BLaER1 treated with 17β-estradiol and CSF1 and Interleukin-3, amounts not matched to agents 10 nM and 100 nM (cell line): Measurements from ENCODE around the gene IQCK.
A peak's percentile ranks its signal among the peaks of the same experiment; 100 is the strongest.

Experiments
- H3K27ac ChIP-seq, 11 experiments: shearing (Covaris generic); formaldehyde crosslinking; 2 replicates each; pipeline ENCODE4 v1.8.1; 2022
- H3K27me3 ChIP-seq, 11 experiments: shearing (Covaris generic); formaldehyde crosslinking; 2 replicates each; pipeline ENCODE4 v1.8.1; 2022
- H3K36me3 ChIP-seq, 11 experiments: shearing (Covaris generic); formaldehyde crosslinking; 2 replicates each; pipeline ENCODE4 v1.8.1; 2022
- H3K4me1 ChIP-seq, 10 experiments: shearing (Covaris generic); formaldehyde crosslinking; 2 replicates each; pipeline ENCODE4 v1.8.1; 2022
- H3K4me2 ChIP-seq, 11 experiments: shearing (Covaris generic); formaldehyde crosslinking; 2 replicates each; pipeline ENCODE4 v1.8.1; 2022
- H3K4me3 ChIP-seq, 10 experiments: shearing (Covaris generic); formaldehyde crosslinking; 2 replicates each; pipeline ENCODE4 v1.8.1; 2022
- H3K9ac ChIP-seq, 11 experiments: shearing (Covaris generic); formaldehyde crosslinking; 2 replicates each; pipeline ENCODE4 v1.8.1; 2022
- H3K9me3 ChIP-seq, 11 experiments: shearing (Covaris generic); formaldehyde crosslinking; replicated peaks in 1 of 11; 2 replicates each; pipeline ENCODE4 v1.8.1; 2022
- H4K20me1 ChIP-seq, 11 experiments: shearing (Covaris generic); formaldehyde crosslinking; 2 replicates each; pipeline ENCODE4 v1.8.1; 2022
- Cebpa-rat ChIP-seq, 11 experiments: shearing (Covaris generic); IDR thresholded peaks; 2 replicates each; pipeline ENCODE4 v1.8.1; 2022

IQCK gene

GRCh38 chr16:19833176-19833575 lies 115.1 kb downstream of the IQCK start:
- no peak overlapping the region for H3K27ac ChIP-seq

GRCh38 chr16:19833581-19833980 lies 115.5 kb downstream of the IQCK start:
- no peak overlapping the region for H3K27ac ChIP-seq
- no peak for TF ChIP-seq Cebpa-rat (IDR thresholded peaks at IDR 0.05)
- H3K9ac ChIP-seq: no peak overlapping the region
- H3K27me3 ChIP-seq: no peaks in the 10 kb centered on the region
- H3K9me3 ChIP-seq: no peaks in the 10 kb centered on the region
- H3K4me3 ChIP-seq: no peak overlapping the region
- no peaks in the 10 kb centered on the region for H3K4me1 ChIP-seq
- H3K36me3 ChIP-seq: no peaks in the 10 kb centered on the region; a peak in 1 of 22 replicates
- H4K20me1 ChIP-seq: no peaks in the 10 kb centered on the region
- H3K4me2 ChIP-seq: no peak overlapping the region

More at GRCh38 chr16:19833176-19833575, 115.1 kb downstream of the IQCK start:
- no peak overlapping the region for H3K9ac ChIP-seq
- no peaks in the 10 kb centered on the region for H4K20me1 ChIP-seq
- H3K4me2 ChIP-seq: no peak overlapping the region
- H3K27me3 ChIP-seq: no peaks in the 10 kb centered on the region
- no peaks in the 10 kb centered on the region for H3K9me3 ChIP-seq
- H3K4me1 ChIP-seq: no peaks in the 10 kb centered on the region
- TF ChIP-seq Cebpa-rat (IDR thresholded peaks at IDR 0.05): no peak
- no peak overlapping the region for H3K4me3 ChIP-seq
- H3K36me3 ChIP-seq: no peaks in the 10 kb centered on the region; a peak in 1 of 22 replicates

DNA sequence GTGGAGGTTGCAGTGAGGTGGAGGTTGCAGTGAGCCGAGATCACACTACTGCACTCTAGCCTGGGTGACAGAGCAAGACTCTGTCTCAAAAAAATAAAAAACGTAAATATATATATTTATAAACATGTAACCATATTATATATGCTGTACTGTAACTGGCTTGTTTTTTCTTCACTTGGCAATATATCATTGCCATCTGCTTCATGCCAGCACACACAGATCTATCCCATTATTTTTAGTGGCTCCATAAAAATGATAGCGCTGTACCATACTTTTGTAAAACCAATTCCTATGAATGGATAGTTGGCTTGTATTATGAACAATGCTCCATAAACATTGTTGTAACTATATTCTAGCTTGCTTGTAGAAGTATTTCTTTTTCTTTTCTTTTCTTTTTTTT lies 117.1 kb downstream of the IQCK start:
- no peak overlapping the region for H3K27ac ChIP-seq
- no peaks in the 10 kb centered on the region for H3K9me3 ChIP-seq
- TF ChIP-seq Cebpa-rat (IDR thresholded peaks at IDR 0.05): no peak
- H3K4me3 ChIP-seq: no peak overlapping the region
- H3K27me3 ChIP-seq: no peaks in the 10 kb centered on the region
- H3K9ac ChIP-seq: no peak overlapping the region
- H4K20me1 ChIP-seq: no peaks in the 10 kb centered on the region; a peak in 1 of 22 replicates
- no peaks in the 10 kb centered on the region; a peak in 1 of 22 replicates for H3K36me3 ChIP-seq
- H3K4me1 ChIP-seq: no peaks in the 10 kb centered on the region
- H3K4me2 ChIP-seq: no peak overlapping the region

- H3K27ac ChIP-seq: no peak overlapping the region
- H4K20me1 ChIP-seq: no peaks in the 10 kb centered on the region; a peak in 1 of 22 replicates
- no peaks in the 10 kb centered on the region for H3K36me3 ChIP-seq
- TF ChIP-seq Cebpa-rat (IDR thresholded peaks at IDR 0.05): no peak
- peaks cover 0 to 5% (median 0%) of the 10 kb centered on the region in 10 experiments; a peak in 2 of 20 replicates for H3K4me1 ChIP-seq
- H3K9ac ChIP-seq: no peak overlapping the region
- no peaks in the 10 kb centered on the region for H3K27me3 ChIP-seq
- no peaks in the 10 kb centered on the region for H3K9me3 ChIP-seq
- H3K4me3 ChIP-seq: no peak overlapping the region
- no peak overlapping the region for H3K4me2 ChIP-seq
Observed at GRCh38 chr16:19835968-19836421, 117.9 kb downstream of the IQCK start.

DNA sequence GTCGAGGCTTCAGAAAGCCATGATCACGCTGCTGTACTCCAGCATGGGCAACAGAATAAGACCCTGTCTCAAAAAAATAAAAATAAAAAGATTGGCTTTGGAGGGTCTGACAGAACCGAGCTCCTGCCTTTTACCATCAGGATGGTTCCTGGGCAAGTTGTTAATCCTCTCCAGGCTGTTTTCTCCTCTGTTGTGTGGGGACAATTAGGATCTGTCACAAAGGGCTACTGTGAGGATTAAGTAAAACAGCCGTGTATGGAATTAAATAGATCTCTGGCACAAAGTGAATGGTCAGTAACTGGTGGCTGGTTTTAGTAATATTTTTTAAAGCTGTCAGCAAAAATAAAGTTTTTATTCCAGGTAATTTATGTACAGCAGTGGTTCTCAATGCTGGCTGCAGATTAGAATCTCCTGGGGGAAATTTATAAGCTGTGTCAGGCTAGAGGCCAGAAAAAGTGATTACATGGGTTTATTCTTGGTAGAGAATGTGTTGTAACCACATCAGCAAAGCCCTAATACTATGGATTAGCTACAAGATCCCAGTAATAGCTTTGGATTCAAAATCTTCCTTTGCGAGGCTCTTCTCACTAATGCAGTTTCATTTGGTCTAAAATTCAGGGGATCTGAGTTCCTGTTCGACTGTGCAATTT lies 119.4 kb downstream of the IQCK start:
- Histone ChIP-seq H3K27me3 (no peaks in the 10 kb centered on the region), H3K4me3 (no peak overlapping the region), H3K27ac (no peak overlapping the region), H3K4me1 (peaks cover 0 to 5% (median 0%) of the 10 kb centered on the region in 10 experiments; a peak in 2 of 20 replicates), H4K20me1 (no peaks in the 10 kb centered on the region; a peak in 1 of 22 replicates), H3K4me2 (no peak overlapping the region), H3K9ac (no peak overlapping the region), H3K9me3 (no peaks in the 10 kb centered on the region), H3K36me3 (no peaks in the 10 kb centered on the region)
- TF ChIP-seq Cebpa-rat (IDR thresholded peaks at IDR 0.05): no peak

DNA sequence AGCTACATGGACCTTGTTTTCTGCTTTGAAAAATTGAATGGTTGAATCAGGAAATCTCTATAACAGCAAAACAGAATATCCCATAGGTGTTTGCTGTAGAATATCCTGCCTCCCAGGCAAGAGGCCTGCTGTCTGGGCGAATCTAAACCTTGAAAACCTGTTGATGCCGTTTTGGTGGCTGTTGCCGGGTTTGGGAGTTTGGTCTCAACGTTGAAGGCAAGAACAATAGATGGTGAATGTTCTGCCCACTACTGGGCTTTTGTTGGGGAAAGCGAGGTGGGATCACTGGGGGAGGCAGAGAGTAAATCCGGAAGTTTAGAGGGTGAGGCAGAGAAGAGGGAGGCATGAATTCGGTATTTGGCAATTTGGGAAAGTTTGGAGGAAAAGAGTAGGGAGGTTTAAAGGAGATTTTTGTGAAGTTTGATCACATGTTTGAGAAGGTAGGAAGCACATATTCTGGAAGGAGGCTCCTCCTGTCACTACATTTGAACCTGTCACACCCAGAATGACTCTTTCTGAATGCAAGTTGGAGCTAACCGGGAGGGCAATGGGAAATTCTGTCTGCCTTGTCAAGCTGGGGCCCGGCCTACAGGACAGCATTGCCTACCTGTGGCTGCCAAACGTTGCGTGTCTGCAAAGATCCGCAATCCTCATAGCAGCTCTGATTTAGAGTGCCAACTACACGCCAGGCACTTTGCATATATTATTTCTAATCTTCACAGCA lies 120.1 kb downstream of the IQCK start:
- H3K27ac ChIP-seq: no peak overlapping the region
- H3K4me2 ChIP-seq: no peak overlapping the region

DNA sequence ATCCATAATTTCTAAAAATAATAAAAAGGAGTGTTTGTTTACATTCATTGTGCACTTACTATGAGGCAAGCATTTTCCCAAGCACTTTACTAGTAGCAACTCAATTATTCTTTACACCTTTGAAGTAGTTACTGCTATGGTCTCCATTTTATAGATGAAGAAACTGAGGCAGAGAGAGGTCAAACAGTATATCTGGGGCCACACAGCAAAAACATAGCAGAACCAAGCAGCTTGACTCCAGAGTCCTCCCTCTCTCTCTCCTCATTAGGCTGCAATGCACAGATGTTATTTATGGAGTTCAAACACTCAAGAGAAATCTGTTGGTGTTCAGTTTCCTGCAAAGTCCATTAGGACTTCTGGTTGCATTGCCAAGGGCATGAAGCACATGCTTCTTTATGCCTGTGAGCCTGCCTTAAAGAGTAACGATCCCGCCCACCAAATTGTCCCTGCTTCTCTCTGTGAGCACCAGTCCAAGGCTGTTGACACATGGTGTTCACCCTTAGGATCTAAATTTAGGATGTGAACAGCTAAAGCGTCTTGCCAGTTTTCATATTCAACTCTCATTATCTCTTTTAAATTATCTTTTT lies 122.5 kb downstream of the IQCK start:
- Histone ChIP-seq H3K9ac (no peak overlapping the region), H3K4me2 (peak overlapping the region in 3 of 11 experiments; percentile 7 to 29 (median 25); a peak in 2 of 22 replicates), H3K4me3 (no peak overlapping the region), H4K20me1 (no peaks in the 10 kb centered on the region; a peak in 1 of 22 replicates), H3K27me3 (no peaks in the 10 kb centered on the region), H3K4me1 (peaks cover 0 to 5% (median 0%) of the 10 kb centered on the region in 10 experiments; a peak in 2 of 20 replicates), H3K27ac (no peak overlapping the region), H3K9me3 (no peaks in the 10 kb centered on the region), H3K36me3 (no peaks in the 10 kb centered on the region)
- no peak for TF ChIP-seq Cebpa-rat (IDR thresholded peaks at IDR 0.05)

More for the DNA sequence above, 120.1 kb downstream of the IQCK start:
- Histone ChIP-seq H3K9ac (no peak overlapping the region), H3K36me3 (no peaks in the 10 kb centered on the region), H3K4me1 (peaks cover 0 to 5% (median 0%) of the 10 kb centered on the region in 10 experiments; a peak in 2 of 20 replicates), H4K20me1 (no peaks in the 10 kb centered on the region; a peak in 1 of 22 replicates), H3K27me3 (no peaks in the 10 kb centered on the region), H3K4me3 (no peak overlapping the region), H3K9me3 (no peaks in the 10 kb centered on the region)
- no peak for TF ChIP-seq Cebpa-rat (IDR thresholded peaks at IDR 0.05)

DNA sequence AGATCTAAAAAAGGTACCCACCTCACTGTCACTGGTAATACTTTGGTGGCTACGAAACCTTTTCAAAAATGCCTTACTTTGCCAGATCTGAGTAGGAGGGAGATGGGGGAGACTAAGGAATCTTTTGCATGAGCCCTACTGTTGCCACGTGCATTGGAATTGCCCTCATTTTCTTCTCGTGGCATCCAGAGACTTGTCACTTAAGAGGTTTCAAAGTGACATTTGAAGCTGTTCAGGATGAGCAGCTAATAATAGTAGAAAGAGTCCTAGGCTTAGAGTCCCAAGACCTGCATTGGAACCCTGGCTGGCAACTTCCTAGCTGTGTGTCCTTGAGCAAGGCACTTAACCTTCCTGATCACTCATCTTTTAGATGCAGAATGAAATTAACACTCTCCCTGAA lies 123.1 kb downstream of the IQCK start:
- H3K4me3 ChIP-seq: no peak overlapping the region
- no peaks in the 10 kb centered on the region for H3K27me3 ChIP-seq
- no peaks in the 10 kb centered on the region; a peak in 1 of 22 replicates for H4K20me1 ChIP-seq
- H3K9ac ChIP-seq: no peak overlapping the region
- no peak overlapping the region for H3K27ac ChIP-seq
- H3K4me2 ChIP-seq: no peak overlapping the region
- H3K9me3 ChIP-seq: no peaks in the 10 kb centered on the region
- H3K4me1 ChIP-seq: peaks cover 0 to 5% (median 0%) of the 10 kb centered on the region in 10 experiments; a peak in 2 of 20 replicates
- no peak for TF ChIP-seq Cebpa-rat (IDR thresholded peaks at IDR 0.05)
- H3K36me3 ChIP-seq: no peaks in the 10 kb centered on the region

GRCh38 chr16:19842426-19843157 lies 124.5 kb downstream of the IQCK start:
- no peak for TF ChIP-seq Cebpa-rat (IDR thresholded peaks at IDR 0.05)
- Histone ChIP-seq H4K20me1 (no peaks in the 10 kb centered on the region; a peak in 1 of 22 replicates), H3K36me3 (no peaks in the 10 kb centered on the region), H3K9me3 (no peaks in the 10 kb centered on the region), H3K9ac (no peak overlapping the region), H3K4me3 (no peak overlapping the region), H3K4me1 (peaks cover 0 to 5% (median 0%) of the 10 kb centered on the region in 10 experiments; a peak in 2 of 20 replicates), H3K27me3 (no peaks in the 10 kb centered on the region), H3K27ac (no peak overlapping the region), H3K4me2 (no peak overlapping the region)
